CD4-positive, CD25-positive, alpha-beta regulatory T cell (primary cell): Measurements from ENCODE around the gene OXSR1. TPM values are rescaled to one million over a fixed set of nuclear protein-coding genes. Genes with fewer than 3 reads are reported as not detected.
"Not testable (repeated sequence)": the region's sequence is repeated elsewhere in the genome, so short reads cannot be mapped to it uniquely, and the experiment has no call there.

Experiments used
- ATAC-seq, 2 donors: fragments of 150-1000 bp; cut with Tn5 transposase; one replicate each; pipeline ENCODE4 v1.10.0; 2021; ENCODE audit warnings: low read depth in 2 of 2, moderate number of reproducible peaks in 2 of 2, moderate library complexity in 1 of 2
- DNase-seq, 3 donors: peaks; one replicate each; pipeline versions ENCODE4 v3.0.0 to v3.0.0-alpha.2; 2012 to 2022; ENCODE audit warnings: mixed read lengths in 1 of 3
- H3K27ac ChIP-seq: one replicate; pipeline ENCODE4 v1.7.0; 2013; ENCODE audit warnings: mild to moderate bottlenecking, low read length; ENCODE audit not compliant: insufficient read depth, poor library complexity, severe bottlenecking
- H3K27me3 ChIP-seq: one replicate; pipeline ENCODE4 v1.7.0; 2013; ENCODE audit warnings: low read length; ENCODE audit not compliant: control insufficient read depth, insufficient read depth
- H3K36me3 ChIP-seq: one replicate; pipeline ENCODE4 v1.7.0; 2013; ENCODE audit warnings: mild to moderate bottlenecking, low read length, moderate library complexity; ENCODE audit not compliant: control insufficient read depth, insufficient read depth
- H3K4me1 ChIP-seq: 2 replicates; pipeline ENCODE4 v1.7.0; 2013; ENCODE audit warnings: mild to moderate bottlenecking, low read length; ENCODE audit not compliant: insufficient read depth, control insufficient read depth, poor library complexity, severe bottlenecking
- H3K4me3 ChIP-seq: one replicate; pipeline ENCODE4 v1.7.0; 2013; ENCODE audit warnings: low read depth, mild to moderate bottlenecking, low read length, moderate library complexity
- H3K9me3 ChIP-seq, 2 experiments: 1 replicate in 1 of 2; 2 replicates in 1 of 2; pipeline ENCODE4 v1.7.0; 2013; ENCODE audit warnings: low read length in 2 of 2, mild to moderate bottlenecking in 1 of 2, moderate library complexity in 1 of 2; ENCODE audit not compliant: control insufficient read depth in 2 of 2
- H3K27ac Mint-ChIP-seq, 3 donors: one replicate each; pipeline ENCODE4 v1.8.0; 2020 to 2022; ENCODE audit warnings: mild to moderate bottlenecking in 3 of 3, mixed read lengths in 3 of 3, moderate library complexity in 2 of 3
- H3K27me3 Mint-ChIP-seq: one replicate; pipeline ENCODE4 v1.8.0; 2022; ENCODE audit warnings: mild to moderate bottlenecking, mixed read lengths
- H3K36me3 Mint-ChIP-seq: one replicate; pipeline ENCODE4 v1.8.0; 2020; ENCODE audit warnings: mixed read lengths
- H3K4me1 Mint-ChIP-seq, 4 donors: one replicate each; pipeline ENCODE4 v1.8.0; 2020 to 2022; ENCODE audit warnings: mixed read lengths in 4 of 4, mild to moderate bottlenecking in 1 of 4
- H3K4me3 Mint-ChIP-seq, 4 donors: one replicate each; pipeline ENCODE4 v1.8.0; 2020 to 2022; ENCODE audit warnings: mild to moderate bottlenecking in 4 of 4, mixed read lengths in 4 of 4, moderate library complexity in 3 of 4
- H3K9me3 Mint-ChIP-seq, 7 donors: one replicate each; pipeline ENCODE4 v1.8.0; 2020 to 2022; ENCODE audit warnings: mixed read lengths in 7 of 7, mild to moderate bottlenecking in 3 of 7, moderate library complexity in 2 of 7
- polyA plus RNA-seq, 4 donors: library from polyadenylated mRNA; unstranded; fragments of 300-500 nt; fragmentation: Illumina TruSeq; gene quantifications; one replicate each; pipeline ENCODE4 v1.2.3, GENCODE V29; 2021
- total RNA-seq: library from RNA; stranded (reverse); gene quantifications from one replicate; pipeline ENCODE4 v1.2.3, GENCODE V29; 2022

Gene OXSR1
- total and polyA plus RNA-seq, 5 donors from 2014 or later = 12.6 to 62.3 (median 17.3) TPM

GRCh38 chr3:38177181-38177580 is 11.8 kb downstream of the OXSR1 start:
- Histone ChIP-seq H3K36me3 (peaks cover 4% of the 10 kb centered on the region), H3K9me3 (no peaks in the 10 kb centered on the region), H3K4me1 (peaks cover 29% of the 10 kb centered on the region), H3K27ac (no peak overlapping the region), H3K27me3 (no peaks in the 10 kb centered on the region), H3K4me3 (no peak overlapping the region)
- H3K27ac Mint-ChIP-seq = peak overlapping the region in 2 of 3 donors; percentile 15 to 42
- no peak overlapping the region for H3K4me3 Mint-ChIP-seq
- peaks cover 23% of the 10 kb centered on the region for H3K36me3 Mint-ChIP-seq
- no peaks in the 10 kb centered on the region for H3K27me3 Mint-ChIP-seq
- ATAC-seq (no peak), DNase-seq (no peak)
- peaks cover 29 to 75% (median 54%) of the 10 kb centered on the region in 4 donors for H3K4me1 Mint-ChIP-seq
- H3K9me3 Mint-ChIP-seq = peaks cover 0 to 1% (median 0%) of the 10 kb centered on the region in 7 donors

GRCh38 chr3:38186781-38187180 is 21.4 kb downstream of the OXSR1 start:
- H3K36me3 ChIP-seq = peaks cover 32% of the 10 kb centered on the region
- no peak for DNase-seq
- no peak overlapping the region for H3K27ac ChIP-seq
- Mint-ChIP-seq H3K4me1 (peaks cover 5 to 19% (median 12%) of the 10 kb centered on the region in 4 donors), H3K27me3 (no peaks in the 10 kb centered on the region), H3K4me3 (no peak overlapping the region), H3K36me3 (peaks cover 38% of the 10 kb centered on the region), H3K9me3 (peaks cover 0 to 6% (median 0%) of the 10 kb centered on the region in 7 donors), H3K27ac (no peak overlapping the region)
- no peaks in the 10 kb centered on the region for H3K27me3 ChIP-seq
- H3K4me3 ChIP-seq = no peak overlapping the region
- no peaks in the 10 kb centered on the region for H3K4me1 ChIP-seq
- ATAC-seq = no peak
- H3K9me3 ChIP-seq = no peaks in the 10 kb centered on the region

- Mint-ChIP-seq H3K4me1 (peaks cover 5 to 15% (median 8%) of the 10 kb centered on the region in 4 donors), H3K36me3 (peaks cover 41% of the 10 kb centered on the region), H3K27ac (no peak overlapping the region), H3K27me3 (no peaks in the 10 kb centered on the region), H3K9me3 (peaks cover 0 to 6% (median 0%) of the 10 kb centered on the region in 7 donors), H3K4me3 (no peak overlapping the region)
- no peaks in the 10 kb centered on the region for H3K4me1 ChIP-seq
- no peak overlapping the region for H3K27ac ChIP-seq
- H3K9me3 ChIP-seq = no peaks in the 10 kb centered on the region
- ATAC-seq = no peak
- H3K27me3 ChIP-seq = no peaks in the 10 kb centered on the region
- no peak for DNase-seq
- peaks cover 26% of the 10 kb centered on the region for H3K36me3 ChIP-seq
- H3K4me3 ChIP-seq = no peak overlapping the region
These were observed 25.1 kb downstream of the OXSR1 start for GRCh38 chr3:38190481-38190881.

GRCh38 chr3:38202931-38203330 is 37.6 kb downstream of the OXSR1 start:
- peaks cover 20% of the 10 kb centered on the region for H3K36me3 ChIP-seq
- H3K27ac Mint-ChIP-seq = peak overlapping the region; percentile 1 to 77 (median 50)
- not testable (repeated sequence) for H3K4me1 ChIP-seq

GRCh38 chr3:38203690-38204089 is 38.4 kb downstream of the OXSR1 start:
- peaks cover 45% of the 10 kb centered on the region for H3K36me3 Mint-ChIP-seq
- peaks cover 18% of the 10 kb centered on the region for H3K36me3 ChIP-seq
- peaks cover 20 to 55% (median 45%) of the 10 kb centered on the region in 4 donors for H3K4me1 Mint-ChIP-seq
- peaks cover 5% of the 10 kb centered on the region for H3K27me3 Mint-ChIP-seq
- no peak overlapping the region for H3K4me3 ChIP-seq
- no peaks in the 10 kb centered on the region for H3K9me3 Mint-ChIP-seq
- H3K27ac Mint-ChIP-seq = no peak overlapping the region
- DNase-seq (no peak), ATAC-seq (no peak)
- no peaks in the 10 kb centered on the region for H3K9me3 ChIP-seq
- H3K27me3 ChIP-seq = no peaks in the 10 kb centered on the region
- H3K4me1 ChIP-seq = peaks cover 7% of the 10 kb centered on the region
- no peak overlapping the region for H3K4me3 Mint-ChIP-seq
- no peak overlapping the region for H3K27ac ChIP-seq

More at GRCh38 chr3:38202931-38203330, 37.6 kb downstream of the OXSR1 start:
- not testable (repeated sequence) for H3K27ac ChIP-seq, ATAC-seq, H3K9me3 Mint-ChIP-seq, H3K9me3 ChIP-seq, H3K4me3 ChIP-seq, H3K27me3 ChIP-seq, H3K27me3 Mint-ChIP-seq
- peaks cover 48% of the 10 kb centered on the region for H3K36me3 Mint-ChIP-seq
- DNase-seq = peak in 2 of 3 donors; percentile 6 to 9
- H3K4me1 Mint-ChIP-seq = peaks cover 27 to 49% (median 40%) of the 10 kb centered on the region in 4 donors
- peak overlapping the region in 2 of 4 donors; percentile 20 to 36 for H3K4me3 Mint-ChIP-seq

GRCh38 chr3:38204599-38205471 is 39.5 kb downstream of the OXSR1 start:
- H3K9me3 ChIP-seq = no peaks in the 10 kb centered on the region
- H3K36me3 ChIP-seq = peaks cover 7% of the 10 kb centered on the region
- no peaks in the 10 kb centered on the region for H3K27me3 ChIP-seq
- peak overlapping the region in 2 of 4 donors; percentile 3 to 45 for H3K4me3 Mint-ChIP-seq
- H3K9me3 Mint-ChIP-seq = no peaks in the 10 kb centered on the region
- peaks cover 19 to 61% (median 47%) of the 10 kb centered on the region in 4 donors for H3K4me1 Mint-ChIP-seq
- H3K27ac Mint-ChIP-seq = peak overlapping the region; percentile 20 to 80 (median 79)
- H3K36me3 Mint-ChIP-seq = peaks cover 39% of the 10 kb centered on the region
- H3K4me1 ChIP-seq = peaks cover 9% of the 10 kb centered on the region
- no peak overlapping the region for H3K4me3 ChIP-seq
- H3K27me3 Mint-ChIP-seq = peaks cover 5% of the 10 kb centered on the region
- DNase-seq = peak in 1 of 3 donors; percentile 18
- H3K27ac ChIP-seq = no peak overlapping the region
- ATAC-seq = peak in 1 of 2 donors; percentile 11

- Mint-ChIP-seq H3K27me3 (peaks cover 5% of the 10 kb centered on the region), H3K36me3 (peaks cover 36% of the 10 kb centered on the region), H3K9me3 (no peaks in the 10 kb centered on the region), H3K27ac (peak overlapping the region; percentile 20 to 80 (median 20)), H3K4me3 (peak overlapping the region in 1 of 4 donors; percentile 45), H3K4me1 (peaks cover 25 to 67% (median 48%) of the 10 kb centered on the region in 4 donors)
- H3K27me3 ChIP-seq = no peaks in the 10 kb centered on the region
- no peak overlapping the region for H3K27ac ChIP-seq
- peaks cover 3% of the 10 kb centered on the region for H3K36me3 ChIP-seq
- H3K9me3 ChIP-seq = no peaks in the 10 kb centered on the region
- no peak overlapping the region for H3K4me3 ChIP-seq
- peak in 1 of 3 donors; percentile 21 for DNase-seq
- peaks cover 13% of the 10 kb centered on the region for H3K4me1 ChIP-seq
- peak; percentile 34 to 43 for ATAC-seq
These were observed 40.1 kb downstream of the OXSR1 start for GRCh38 chr3:38205472-38205805.
